Measurements from ENCODE around the gene ENTPD3. TPM values are rescaled to one million over a fixed set of nuclear protein-coding genes. Genes with fewer than 3 reads are reported as not detected.

Gene ENTPD3
- total RNA-seq, 1 donor from 2014 or later = not detected

GRCh38 chr3:40464339-40465110 is 77.5 kb downstream of the ENTPD3 start:
- H3K4me1 Mint-ChIP-seq (ENCODE audit: unreplicated experiment) = peaks cover 12% of the 10 kb centered on the region
- no peak overlapping the region for H3K4me3 Mint-ChIP-seq (ENCODE audit: unreplicated experiment)
- peaks cover 13% of the 10 kb centered on the region for H3K36me3 Mint-ChIP-seq (ENCODE audit: low read depth, unreplicated experiment)

GRCh38 chr3:40465111-40465407 is 78.1 kb downstream of the ENTPD3 start:
- Mint-ChIP-seq H3K27ac (ENCODE audit: unreplicated experiment) (peak overlapping the region; percentile 37), H3K4me3 (ENCODE audit: unreplicated experiment) (no peak overlapping the region), H3K27me3 (ENCODE audit: unreplicated experiment) (no peaks in the 10 kb centered on the region), H3K9me3 (ENCODE audit: unreplicated experiment) (no peaks in the 10 kb centered on the region), H3K4me1 (ENCODE audit: unreplicated experiment) (peaks cover 12% of the 10 kb centered on the region), H3K36me3 (ENCODE audit: low read depth, unreplicated experiment) (peaks cover 13% of the 10 kb centered on the region)
- TF ChIP-seq, protein P1, sequence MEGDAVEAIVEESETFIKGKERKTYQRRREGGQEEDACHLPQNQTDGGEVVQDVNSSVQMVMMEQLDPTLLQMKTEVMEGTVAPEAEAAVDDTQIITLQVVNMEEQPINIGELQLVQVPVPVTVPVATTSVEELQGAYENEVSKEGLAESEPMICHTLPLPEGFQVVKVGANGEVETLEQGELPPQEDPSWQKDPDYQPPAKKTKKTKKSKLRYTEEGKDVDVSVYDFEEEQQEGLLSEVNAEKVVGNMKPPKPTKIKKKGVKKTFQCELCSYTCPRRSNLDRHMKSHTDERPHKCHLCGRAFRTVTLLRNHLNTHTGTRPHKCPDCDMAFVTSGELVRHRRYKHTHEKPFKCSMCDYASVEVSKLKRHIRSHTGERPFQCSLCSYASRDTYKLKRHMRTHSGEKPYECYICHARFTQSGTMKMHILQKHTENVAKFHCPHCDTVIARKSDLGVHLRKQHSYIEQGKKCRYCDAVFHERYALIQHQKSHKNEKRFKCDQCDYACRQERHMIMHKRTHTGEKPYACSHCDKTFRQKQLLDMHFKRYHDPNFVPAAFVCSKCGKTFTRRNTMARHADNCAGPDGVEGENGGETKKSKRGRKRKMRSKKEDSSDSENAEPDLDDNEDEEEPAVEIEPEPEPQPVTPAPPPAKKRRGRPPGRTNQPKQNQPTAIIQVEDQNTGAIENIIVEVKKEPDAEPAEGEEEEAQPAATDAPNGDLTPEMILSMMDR (IDR thresholded peaks at IDR 0.05; ENCODE audit: unreplicated experiment) = no peak
- no peak for DNase-seq (ENCODE audit: low spot score)

More at GRCh38 chr3:40464339-40465110, 77.5 kb downstream of the ENTPD3 start:
- DNase-seq (ENCODE audit: low spot score) = no peak
- no peaks in the 10 kb centered on the region for H3K27me3 Mint-ChIP-seq (ENCODE audit: unreplicated experiment)
- TF ChIP-seq, protein P1 (IDR thresholded peaks at IDR 0.05; ENCODE audit: unreplicated experiment) = no peak
- no peaks in the 10 kb centered on the region for H3K9me3 Mint-ChIP-seq (ENCODE audit: unreplicated experiment)
- peak overlapping the region; percentile 37 for H3K27ac Mint-ChIP-seq (ENCODE audit: unreplicated experiment)

- Mint-ChIP-seq H3K27ac (ENCODE audit: unreplicated experiment) (no peak overlapping the region), H3K4me1 (ENCODE audit: unreplicated experiment) (peaks cover 12% of the 10 kb centered on the region), H3K36me3 (ENCODE audit: low read depth, unreplicated experiment) (peaks cover 13% of the 10 kb centered on the region), H3K9me3 (ENCODE audit: unreplicated experiment) (no peaks in the 10 kb centered on the region), H3K4me3 (ENCODE audit: unreplicated experiment) (no peak overlapping the region), H3K27me3 (ENCODE audit: unreplicated experiment) (no peaks in the 10 kb centered on the region)
- TF ChIP-seq, protein P1 (IDR thresholded peaks at IDR 0.05; ENCODE audit: unreplicated experiment) = no peak
- DNase-seq (ENCODE audit: low spot score) = no peak
Observed at GRCh38 chr3:40465456-40465855, 78.5 kb downstream of the ENTPD3 start.

DNA sequence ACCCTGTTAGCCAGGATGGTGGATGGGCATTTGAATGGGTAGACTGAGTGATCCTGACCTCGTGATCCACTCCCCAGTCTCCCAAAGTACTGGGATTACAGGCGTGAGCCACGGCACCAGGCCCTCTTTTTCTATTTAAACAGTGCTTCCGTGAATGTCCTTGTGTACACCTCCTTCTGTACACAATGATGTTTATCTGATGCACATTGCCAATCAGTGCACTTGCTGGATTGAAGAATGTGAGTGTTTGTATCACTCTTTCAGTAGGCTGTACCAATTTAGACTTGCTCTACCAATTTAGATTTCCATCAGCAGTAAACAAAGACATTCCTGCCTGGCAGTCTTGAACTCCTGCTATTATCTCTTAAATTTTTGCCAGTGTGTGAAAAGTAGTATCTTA is 81.0 kb downstream of the ENTPD3 start:
- Mint-ChIP-seq H3K27ac (ENCODE audit: unreplicated experiment) (no peak overlapping the region), H3K4me3 (ENCODE audit: unreplicated experiment) (no peak overlapping the region), H3K9me3 (ENCODE audit: unreplicated experiment) (no peaks in the 10 kb centered on the region), H3K36me3 (ENCODE audit: low read depth, unreplicated experiment) (no peaks in the 10 kb centered on the region), H3K4me1 (ENCODE audit: unreplicated experiment) (peaks cover 12% of the 10 kb centered on the region), H3K27me3 (ENCODE audit: unreplicated experiment) (no peaks in the 10 kb centered on the region)
- DNase-seq (ENCODE audit: low spot score) = no peak
- TF ChIP-seq, protein P1 (IDR thresholded peaks at IDR 0.05; ENCODE audit: unreplicated experiment) = no peak

DNA sequence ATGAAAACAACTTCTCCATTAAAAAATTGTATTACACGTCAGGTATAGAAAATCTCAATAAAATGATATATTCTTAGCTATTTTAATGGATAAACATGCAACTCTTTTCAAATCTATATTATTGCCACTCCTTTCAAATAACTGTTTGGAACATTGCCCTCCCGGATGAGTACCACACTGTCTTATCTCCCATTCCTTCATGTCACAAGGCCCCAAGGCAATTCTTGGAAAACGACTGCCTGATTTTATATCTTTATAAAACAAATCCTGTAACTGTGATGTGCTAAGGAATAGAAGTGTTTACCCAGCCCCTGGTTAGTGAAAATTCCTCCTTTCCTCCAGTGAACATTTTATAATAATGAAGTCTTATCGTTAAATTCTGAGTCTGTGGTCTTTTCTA is 83.7 kb downstream of the ENTPD3 start:
- no peaks in the 10 kb centered on the region for H3K27me3 Mint-ChIP-seq (ENCODE audit: unreplicated experiment)
- H3K4me3 Mint-ChIP-seq (ENCODE audit: unreplicated experiment) = no peak overlapping the region
- no peaks in the 10 kb centered on the region for H3K36me3 Mint-ChIP-seq (ENCODE audit: low read depth, unreplicated experiment)
- no peak for DNase-seq (ENCODE audit: low spot score)
- no peak overlapping the region for H3K27ac Mint-ChIP-seq (ENCODE audit: unreplicated experiment)
- TF ChIP-seq, protein P1 (IDR thresholded peaks at IDR 0.05; ENCODE audit: unreplicated experiment) = no peak
- no peaks in the 10 kb centered on the region for H3K4me1 Mint-ChIP-seq (ENCODE audit: unreplicated experiment)
- no peaks in the 10 kb centered on the region for H3K9me3 Mint-ChIP-seq (ENCODE audit: unreplicated experiment)
